HG03060 (cell line): ENCODE results near the gene GMDS.
"Not testable (repeated sequence)": the region's sequence is repeated elsewhere in the genome, so short reads cannot be mapped to it uniquely, and the experiment has no call there.

Experiments used
- ATAC-seq: cut with Tn5 transposase; IDR thresholded peaks from one replicate; pipeline ENCODE4 v1.9.1; 2021; ENCODE audit warnings: low read depth, moderate number of reproducible peaks; ENCODE audit not compliant: unreplicated experiment

Gene GMDS

DNA sequence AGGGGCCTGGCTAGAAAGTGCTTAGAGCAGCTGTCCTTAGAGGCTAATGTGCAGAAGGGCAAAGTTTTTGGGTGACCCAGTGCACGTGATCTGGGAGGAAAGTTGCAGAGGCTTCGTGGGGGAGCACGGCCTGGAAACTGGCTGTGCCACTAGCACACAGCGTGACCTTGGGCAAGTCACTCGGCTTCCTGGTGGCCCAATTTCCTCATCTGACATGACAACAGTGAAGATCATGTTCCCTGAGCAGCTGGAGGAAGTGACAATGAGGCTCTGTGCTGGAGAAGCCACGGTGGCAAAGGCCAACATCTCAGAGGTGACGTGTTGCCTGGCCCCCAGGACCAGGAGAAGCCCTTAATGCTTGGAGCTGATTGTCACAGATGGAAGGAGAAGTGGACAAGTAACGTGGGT, 536.2 kb downstream of the GMDS start:
- no peak for ATAC-seq

DNA sequence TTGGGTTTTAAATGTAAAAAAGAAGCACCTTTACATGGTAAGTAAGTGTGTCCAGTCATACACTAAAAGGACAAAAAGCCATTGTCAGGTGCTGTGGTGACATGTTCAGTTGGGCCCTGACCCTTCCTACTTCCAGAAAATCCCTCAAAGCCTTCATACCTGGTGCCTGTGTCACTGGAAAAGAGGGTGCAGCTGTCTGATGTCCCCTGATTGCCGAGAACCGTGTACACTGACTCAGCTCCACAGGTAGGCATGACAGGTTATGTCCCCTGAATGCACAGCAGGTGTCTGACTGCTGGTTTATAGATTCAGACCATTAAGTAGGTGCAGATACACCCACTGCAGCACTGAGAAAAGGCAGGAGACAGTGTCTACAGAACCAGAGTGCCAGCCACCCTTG, 536.6 kb downstream of the GMDS start:
- ATAC-seq: no peak

DNA sequence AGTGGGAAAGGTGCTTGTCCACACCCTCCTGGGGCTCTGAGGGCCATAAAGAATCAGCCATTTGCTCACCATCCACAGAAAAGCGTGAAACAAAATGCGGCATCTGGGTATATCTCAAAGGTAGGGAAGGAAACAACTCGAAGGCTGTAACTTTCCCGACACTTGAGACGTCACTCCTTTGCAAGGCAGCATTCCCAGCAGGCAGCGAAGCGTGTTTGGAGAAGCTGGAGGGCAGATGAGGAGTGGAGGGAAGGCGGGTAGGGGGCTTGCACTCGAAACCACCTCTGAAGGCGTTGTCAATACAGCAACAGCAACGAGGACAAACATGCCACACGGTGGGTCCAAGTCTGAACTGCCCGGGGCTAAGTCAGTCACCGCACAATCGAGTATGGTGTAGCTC, 537.3 kb downstream of the GMDS start:
- ATAC-seq: no peak

DNA sequence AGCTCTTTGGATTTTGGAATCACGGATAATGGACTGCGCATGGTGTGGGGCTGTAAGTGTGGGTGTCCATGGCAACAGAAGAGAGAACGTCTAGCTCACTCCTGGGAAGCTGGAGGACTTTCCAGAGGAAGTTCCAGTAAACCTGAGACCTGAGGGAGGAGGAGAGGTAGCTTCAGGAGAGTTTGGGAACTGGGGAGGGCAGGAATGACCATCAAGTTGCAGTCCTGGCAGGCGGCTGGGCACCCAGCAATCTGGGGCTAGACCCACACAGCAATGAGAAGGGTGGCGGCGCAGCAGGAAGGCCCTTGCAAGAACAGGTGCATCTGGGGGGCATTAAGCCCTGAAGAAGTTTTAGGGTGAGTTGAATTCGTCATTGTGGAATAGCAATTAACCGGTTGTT, 539.8 kb downstream of the GMDS start:
- no peak for ATAC-seq

DNA sequence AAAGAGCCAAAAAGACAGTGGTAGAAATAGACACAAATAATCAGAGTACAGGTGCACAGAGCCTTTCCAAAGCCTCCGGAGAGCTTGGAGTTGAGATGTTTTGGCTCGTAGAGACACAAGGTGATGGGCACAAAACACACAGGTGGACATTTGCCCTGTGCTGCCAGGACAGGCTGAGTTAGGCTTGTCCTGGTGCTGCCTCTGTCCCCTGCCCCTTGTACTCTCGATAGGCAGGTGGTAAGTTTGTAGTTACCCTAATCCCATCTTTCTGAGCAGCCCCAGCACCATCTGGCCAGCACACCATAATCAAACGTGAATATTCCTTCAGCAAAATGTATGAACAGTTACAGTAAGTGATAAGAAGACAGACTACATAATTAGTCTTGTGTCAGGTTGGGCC, 540.2 kb downstream of the GMDS start:
- ATAC-seq: no peak

DNA sequence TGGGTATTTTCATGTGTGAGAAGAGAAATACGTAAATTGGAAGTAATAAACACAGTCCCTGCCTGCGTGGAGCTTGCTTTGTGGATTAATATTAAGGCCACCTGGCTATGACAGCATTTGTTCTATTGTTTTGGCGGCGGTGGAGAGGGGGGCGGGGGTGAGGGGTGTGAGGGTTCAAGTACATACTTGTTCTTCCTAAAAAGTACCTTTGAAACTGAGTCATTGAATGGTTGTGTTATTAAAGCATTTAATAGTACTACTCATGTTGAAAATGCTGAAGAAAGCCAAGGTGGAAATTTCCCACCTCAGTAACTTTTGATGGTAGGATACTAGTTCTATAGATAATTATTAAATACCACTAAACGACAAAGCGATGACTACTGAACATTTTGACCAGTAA, 540.7 kb downstream of the GMDS start:
- ATAC-seq: no peak

DNA sequence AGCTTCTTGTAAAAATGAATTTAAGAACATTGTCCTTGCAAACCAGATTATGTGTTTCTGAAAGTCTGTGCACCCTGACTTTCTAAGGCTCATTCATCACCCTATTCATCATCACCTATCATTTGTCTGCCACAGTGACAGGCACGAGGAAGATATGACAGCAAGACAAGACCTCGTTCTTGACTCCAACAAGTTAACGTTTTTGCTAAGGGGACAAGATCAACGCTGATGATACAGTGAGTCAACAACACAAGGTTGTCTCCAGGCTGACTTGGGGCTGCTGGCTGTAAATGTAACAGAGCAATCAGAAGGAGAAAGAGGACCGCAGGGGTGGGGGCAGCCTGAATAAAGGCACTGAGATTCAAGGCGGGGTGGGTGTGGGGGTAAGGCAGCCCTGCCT, 541.5 kb downstream of the GMDS start:
- no peak for ATAC-seq

DNA sequence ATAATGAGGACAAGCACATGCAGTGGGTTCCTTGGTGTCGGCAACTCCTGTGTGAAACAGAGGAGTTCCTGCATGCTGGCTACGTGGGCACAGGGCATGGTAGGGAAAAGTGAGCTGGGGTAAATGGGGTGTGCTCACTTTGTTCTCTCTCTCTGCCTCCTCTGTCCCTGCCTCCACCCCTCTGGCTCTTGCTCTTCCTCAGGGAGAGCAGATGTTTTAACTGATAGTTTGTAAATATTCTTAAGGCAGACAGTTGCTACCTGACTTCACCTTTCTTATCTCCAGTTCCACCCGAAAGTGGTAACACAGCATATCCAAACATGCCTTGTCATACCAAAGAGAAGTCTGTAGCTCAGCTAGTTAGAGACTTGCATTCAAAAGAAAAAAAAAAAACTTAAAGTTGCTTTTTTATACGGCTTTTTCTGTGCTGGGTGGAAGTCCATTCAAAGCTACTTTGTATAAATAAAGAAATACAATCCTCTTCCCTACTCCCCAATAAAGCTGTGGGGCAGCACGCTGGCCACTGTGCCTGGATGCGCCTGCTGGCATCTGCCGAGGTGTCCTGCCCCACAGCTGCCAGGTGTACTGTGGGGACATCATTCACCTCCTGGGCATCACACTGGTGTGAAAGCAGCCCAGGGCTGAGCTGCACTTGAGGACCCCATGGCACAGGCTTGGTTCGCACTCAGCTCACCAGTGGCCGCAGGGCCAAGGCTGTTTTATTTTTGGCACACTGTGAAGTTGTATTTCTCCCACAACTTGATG, 542.1 kb downstream of the GMDS start:
- ATAC-seq: no peak

DNA sequence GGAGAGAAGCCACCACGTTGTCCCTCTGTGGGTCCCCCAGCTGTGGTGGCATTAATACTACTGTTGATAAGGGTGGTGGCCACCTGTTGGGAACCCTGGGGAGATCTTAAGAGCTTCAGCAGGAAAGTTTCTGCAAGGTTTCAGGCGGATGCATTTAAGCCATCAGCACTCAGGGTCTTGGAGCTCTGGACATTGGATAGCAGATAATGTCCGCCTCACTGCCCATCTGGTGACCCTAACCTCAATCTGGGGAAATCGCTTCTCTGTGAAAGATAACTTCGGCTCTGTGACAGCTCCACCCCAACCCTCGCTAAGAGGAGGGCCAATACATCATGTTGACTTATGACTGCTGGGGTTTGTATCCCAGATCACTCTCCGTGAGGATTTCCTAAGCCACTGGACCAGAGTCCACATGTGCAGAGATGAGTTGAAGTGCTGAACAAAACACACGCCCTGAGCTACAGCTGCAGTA, 542.8 kb downstream of the GMDS start:
- no peak for ATAC-seq

DNA sequence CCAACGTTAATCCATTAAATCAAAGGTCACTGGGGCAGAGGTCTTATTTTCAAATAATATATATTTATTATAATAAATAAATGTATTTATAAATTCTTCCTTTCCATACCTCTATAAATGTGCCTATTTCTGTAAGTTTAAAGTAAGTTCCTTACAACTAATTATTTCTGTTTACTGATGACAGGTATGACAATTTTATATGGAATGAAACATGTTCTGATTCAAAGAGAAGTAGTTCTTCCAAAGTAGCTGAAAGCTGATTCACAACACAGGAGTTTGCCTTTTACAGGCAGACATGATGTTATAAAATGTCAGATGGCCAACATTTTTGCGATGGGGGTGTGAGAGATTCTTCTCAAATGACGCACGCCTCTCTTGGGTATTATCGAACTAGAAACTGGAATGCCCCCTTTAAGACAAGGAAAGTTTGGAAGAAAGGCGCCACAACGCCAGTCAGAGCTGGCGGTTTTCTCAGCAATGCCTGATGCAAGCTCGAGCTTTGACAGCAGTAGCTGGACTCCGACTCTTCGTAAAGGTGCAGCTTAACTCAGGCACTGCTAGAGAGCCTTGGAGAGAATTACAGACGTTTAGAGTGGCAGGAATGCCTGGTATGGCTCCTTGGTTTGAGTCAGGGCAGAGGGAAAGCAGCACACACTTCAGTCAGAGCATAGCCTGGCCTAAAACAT, 543.6 kb downstream of the GMDS start:
- no peak for ATAC-seq

DNA sequence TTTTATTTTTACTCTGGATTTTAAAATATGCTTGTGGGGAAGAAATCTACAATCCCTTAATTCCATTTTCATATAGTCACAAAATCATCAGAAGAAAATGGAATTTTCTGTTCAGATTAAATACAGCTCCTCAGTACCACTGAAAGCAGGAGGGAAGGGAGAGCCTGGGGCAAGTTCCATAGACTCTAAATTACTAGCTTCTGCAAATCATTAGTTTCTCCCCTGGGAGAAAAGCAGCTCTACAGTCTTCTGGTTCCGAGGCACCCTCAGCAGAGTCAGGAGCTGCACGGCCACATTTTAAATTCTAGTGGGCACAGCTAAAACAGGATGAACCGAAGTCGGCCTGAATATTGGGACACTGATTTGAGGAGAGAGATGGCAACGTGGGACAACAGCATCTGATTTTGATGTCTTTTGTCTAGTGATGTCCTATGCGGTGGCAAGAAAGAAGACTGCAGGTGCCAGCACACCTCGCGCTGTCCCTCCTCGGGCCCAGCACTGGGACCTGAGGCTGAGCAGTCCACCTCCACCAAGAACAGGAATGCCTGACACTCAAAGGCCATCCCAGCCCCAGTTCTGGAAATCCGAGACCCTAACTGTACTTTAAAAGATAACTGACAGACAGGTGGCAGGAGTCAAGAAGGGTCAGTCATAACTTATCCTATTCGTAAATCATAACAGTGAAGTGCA, 545.0 kb downstream of the GMDS start:
- no peak for ATAC-seq

DNA sequence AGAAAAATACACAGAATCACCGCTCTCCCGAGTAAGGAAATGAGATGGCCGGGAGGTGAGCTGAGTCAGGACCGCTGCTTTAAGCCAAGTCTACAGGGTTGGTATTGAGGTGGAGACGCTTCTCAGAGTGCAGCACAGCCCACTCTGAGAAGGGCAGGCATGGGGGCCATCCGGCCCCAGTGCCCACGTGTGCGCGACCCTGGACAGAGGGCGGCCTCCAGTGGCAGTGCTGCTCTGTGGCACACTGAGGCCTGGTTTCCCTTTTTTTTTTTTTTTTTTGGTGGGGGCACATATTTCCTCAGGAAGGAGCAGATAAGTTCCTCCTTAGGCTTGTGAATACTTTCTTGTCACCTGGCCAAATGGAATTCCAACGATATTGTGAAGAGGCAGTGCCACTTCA, 546.9 kb downstream of the GMDS start:
- no peak for ATAC-seq

DNA sequence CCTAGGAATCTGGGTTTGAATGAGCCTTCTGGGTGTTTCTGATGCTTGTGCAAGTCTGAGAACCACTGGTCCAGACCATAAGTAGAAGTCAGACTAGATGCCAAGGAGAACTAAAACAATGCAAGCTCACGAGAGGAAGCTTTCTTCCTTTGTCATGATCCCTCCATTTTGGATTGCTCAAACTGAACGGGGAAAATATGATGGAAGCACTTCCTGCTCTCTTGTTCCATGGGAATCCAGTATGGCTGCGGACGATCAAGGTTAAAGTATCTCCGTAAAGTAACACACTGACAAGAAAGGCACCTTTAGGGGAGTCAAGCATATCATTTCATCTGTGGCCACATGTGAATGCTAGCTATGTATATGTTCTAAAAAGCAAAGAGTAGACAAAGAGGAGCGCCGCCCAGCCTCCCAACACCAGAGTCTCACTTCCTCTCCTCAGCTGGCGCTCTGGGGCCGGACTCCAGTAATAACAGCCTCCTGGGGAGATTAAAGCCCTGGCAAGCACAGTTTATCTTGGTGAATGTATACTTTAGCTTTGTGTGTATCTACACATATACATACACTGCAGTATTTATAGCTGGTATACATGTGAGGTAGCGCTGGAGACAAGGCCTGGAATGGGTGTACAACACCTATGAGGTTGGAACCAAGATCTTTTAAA, 547.6 kb downstream of the GMDS start:
- ATAC-seq: no peak

DNA sequence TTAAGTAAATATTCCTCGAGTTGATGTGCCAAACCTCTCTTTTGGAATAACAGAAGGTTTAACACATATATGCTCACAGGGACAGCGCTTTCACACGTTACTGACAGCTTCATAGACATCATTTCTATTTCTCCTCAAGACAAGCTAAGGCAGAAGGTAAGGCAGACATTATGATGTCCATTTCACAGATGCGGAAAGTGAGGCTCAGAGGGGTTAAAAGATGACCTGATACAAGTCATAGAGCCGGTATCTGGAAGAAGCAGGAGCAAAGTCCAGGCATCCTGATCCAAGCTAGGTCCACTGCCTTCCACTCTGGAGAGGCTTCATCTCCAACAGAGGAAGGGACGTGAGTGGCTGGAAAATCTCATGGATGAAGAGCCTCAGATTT, 548.9 kb downstream of the GMDS start:
- no peak for ATAC-seq

DNA sequence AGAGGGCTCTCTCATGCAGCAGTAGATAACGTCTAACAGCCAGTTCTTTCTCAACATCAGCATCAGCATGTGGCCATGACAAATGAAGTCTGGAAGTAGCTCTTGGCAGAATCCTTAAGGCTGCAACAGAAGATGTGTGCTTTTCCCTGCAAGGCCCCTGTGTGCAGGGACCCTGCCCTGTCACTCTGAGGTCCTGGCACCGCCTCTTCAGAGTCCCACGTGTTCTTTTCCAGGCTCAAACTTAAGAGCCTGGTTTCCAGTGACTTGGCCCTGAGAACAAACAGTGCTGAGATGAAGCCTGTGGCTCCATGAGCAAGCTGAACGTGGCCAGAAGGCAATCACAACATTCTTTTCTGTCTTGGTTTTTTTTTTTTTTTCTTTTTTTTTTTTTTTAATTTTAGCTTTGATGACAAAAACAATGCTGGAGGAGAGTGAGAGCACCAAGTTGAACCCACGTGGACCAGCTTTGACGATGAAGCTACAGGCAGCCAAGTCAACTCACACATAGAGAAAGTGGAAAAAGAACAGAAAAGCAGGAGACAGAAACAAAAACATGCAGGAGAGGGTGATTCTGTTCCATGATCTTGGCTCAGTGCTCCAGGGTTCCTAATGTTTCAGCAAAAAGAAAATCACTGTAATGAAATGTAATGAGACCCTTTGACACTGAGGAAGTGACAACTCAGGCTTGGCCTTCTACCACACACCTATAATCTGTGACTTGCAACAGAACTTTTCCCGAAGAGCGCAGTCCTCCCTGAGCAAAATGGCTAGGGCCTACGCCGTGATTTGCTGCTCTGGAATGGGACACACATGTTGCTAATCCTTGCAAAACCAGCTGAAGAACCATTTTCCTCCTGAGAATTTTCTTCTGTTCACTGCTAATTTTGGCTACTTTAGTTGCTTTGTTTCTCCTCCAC, 549.6 kb downstream of the GMDS start:
- ATAC-seq: no peak

DNA sequence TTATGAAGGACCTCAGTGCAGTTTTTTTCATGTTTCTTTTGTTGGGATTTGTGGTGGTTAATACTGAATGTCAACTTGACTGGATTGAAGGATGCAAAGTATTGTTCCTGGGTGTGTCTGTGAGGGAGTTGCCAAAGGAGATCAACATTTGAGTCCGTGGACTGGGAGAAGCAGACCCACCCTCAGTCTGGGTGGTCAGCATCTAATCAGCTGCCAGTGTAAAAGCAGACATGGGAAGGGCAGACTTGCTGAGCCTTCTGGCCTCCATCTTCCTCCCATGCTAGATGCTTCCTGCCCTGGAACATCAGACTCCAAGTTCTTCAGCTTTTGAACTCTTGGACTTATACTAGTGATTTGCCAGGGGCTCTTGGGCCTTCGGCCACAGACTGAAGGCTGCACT, 553.6 kb downstream of the GMDS start:
- ATAC-seq: not testable (repeated sequence)

DNA sequence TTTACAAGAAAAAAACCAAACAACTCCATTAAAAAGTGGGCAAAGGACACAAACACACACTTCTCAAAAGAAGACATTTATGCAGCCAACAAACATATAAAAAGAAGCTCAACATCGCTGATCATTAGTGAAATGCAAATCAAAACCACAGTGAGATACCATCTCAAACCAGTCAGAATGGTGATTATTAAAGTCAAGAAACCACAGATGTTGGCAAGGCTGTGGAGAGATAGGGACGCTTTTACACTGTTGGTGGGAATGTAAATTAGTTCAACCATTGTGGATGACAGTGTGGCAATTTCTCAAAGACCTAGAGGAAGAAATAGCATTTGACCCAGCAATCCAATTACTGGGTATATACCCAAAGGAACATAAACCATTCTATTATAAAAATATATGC, 554.7 kb downstream of the GMDS start:
- ATAC-seq: not testable (repeated sequence)

DNA sequence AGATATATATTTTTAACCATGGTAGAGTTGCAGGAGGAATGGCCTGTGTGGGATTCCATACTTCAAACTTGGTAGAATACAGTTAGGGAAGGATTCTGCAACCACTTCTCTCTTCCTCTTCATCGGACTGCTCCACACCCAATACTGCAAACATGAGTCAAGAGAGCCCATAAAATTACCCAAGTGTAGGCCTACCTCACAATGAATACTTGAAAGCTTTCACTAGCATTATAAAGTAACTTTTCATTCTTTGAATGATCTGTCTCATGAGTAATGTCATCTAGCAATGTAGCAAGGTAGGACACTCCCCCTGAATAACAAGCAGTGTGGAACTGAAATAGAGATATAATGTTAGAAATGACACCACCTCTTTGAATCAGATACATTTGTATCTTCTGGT, 556.3 kb downstream of the GMDS start:
- no peak for ATAC-seq

DNA sequence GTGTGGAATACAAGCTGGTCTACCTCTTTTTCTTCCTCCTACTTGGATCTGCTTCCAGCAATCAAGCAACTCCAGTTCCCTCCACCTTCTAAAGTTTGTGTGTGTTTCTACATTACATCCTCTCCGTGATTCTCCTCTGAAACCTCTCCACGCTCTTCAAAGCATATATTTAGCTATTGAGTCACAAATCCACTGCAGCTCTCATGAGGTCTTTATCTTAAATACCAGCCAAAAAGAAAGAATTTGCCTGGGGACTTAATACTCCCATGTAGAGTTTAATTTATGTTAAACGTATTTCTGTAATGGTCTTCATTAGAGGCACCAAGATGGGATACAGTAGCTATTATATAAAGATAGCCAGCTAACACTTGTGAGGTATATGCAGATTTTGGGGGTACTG, 557.0 kb downstream of the GMDS start:
- no peak for ATAC-seq

DNA sequence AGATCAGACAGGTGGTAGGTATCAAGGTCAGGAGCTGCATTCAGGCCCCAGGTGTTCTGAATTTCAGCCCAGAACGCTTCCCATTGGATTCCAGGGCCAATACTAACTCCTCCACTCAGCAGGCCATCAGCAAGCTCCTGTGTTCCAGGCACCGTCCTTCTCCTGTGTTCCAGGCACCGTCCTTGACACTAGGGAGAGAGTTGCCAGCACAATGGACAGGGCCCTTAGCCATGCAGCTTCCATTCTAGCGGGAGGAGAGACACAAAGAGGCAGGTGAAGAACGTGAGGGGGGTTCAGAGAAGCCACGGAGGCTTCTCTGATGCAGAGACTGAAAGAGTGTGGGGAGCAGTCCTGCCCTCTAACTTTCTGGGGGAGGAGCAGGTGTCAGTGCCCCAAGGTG, 558.0 kb downstream of the GMDS start:
- no peak for ATAC-seq
